ENCODE data around the gene SLC9A8.

DNA sequence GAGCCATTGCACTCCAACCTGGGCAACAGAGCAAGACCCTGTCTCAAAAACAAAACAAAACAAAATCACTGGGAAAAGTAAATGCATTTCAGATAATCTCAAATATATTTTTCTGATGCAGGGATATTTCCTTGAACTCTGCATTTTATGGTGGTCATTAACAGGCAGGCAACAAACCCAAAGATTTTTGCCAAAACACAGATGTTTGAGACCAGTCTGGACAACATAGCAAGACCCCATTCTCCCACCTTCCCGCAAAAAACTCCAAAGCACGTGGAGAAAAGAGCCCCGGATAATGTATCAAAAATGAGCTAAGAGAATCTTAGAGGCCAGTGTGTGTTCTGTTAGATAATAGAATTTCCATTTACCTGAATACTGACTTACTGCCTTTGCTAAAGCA, 44.3 kb downstream of the SLC9A8 start:
- TF ChIP-seq, protein P1, sequence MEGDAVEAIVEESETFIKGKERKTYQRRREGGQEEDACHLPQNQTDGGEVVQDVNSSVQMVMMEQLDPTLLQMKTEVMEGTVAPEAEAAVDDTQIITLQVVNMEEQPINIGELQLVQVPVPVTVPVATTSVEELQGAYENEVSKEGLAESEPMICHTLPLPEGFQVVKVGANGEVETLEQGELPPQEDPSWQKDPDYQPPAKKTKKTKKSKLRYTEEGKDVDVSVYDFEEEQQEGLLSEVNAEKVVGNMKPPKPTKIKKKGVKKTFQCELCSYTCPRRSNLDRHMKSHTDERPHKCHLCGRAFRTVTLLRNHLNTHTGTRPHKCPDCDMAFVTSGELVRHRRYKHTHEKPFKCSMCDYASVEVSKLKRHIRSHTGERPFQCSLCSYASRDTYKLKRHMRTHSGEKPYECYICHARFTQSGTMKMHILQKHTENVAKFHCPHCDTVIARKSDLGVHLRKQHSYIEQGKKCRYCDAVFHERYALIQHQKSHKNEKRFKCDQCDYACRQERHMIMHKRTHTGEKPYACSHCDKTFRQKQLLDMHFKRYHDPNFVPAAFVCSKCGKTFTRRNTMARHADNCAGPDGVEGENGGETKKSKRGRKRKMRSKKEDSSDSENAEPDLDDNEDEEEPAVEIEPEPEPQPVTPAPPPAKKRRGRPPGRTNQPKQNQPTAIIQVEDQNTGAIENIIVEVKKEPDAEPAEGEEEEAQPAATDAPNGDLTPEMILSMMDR (conservative IDR thresholded peaks at IDR 0.05; ENCODE audit: low read length): no peak
- no peak for TF ChIP-seq EZH2phosphoT487 (IDR thresholded peaks at IDR 0.05; ENCODE audit: borderline replicate concordance, low read depth, low read length)

Data from OCI-LY7 (cell line).